DMS79 (cell line): ENCODE results near the gene TMEM205.

ENCODE experiments used
- DNase-seq: peaks from one replicate; lab custom pipeline; 2025; lab: John Stamatoyannopoulos, UW

The TMEM205 gene

GRCh38 chr19:11299946-11300810 lies 45.9 kb downstream of the TMEM205 start:
- no peak for DNase-seq

DNA sequence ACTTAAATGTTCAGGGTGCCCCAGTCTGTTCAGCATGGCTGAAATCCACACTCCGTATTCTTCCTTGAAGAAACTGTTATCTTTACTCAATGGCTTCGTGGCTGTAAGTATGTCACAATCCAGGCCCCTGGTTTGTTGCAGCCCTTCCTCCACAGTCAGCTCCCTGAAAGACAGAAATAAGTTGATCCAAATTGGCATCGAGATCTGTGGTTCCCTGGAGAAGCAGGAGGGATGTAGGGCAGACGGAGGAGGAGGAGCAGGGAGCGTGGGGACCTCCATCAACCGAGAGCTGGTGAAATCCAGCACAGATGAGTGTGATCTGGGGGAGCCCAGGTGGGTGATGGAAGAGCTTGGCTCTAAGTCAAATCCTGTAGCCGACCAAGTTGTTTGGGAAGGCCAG lies 49.8 kb downstream of the TMEM205 start:
- DNase-seq: no peak

- no peak for DNase-seq
These were observed 50.3 kb downstream of the TMEM205 start, which contains the start of gene TSPAN16 for GRCh38 chr19:11295665-11296245. TSPAN16 (plus strand) TSS chr19:11296160; CDS start chr19:11296298, 138 bp downstream.

GRCh38 chr19:11295180-11295579 lies 50.9 kb downstream of the TMEM205 start:
- DNase-seq: no peak

GRCh38 chr19:11293433-11294389 lies 52.4 kb downstream of the TMEM205 start:
- DNase-seq: peak; percentile 82
